Progenitor cell of endocrine pancreas (in vitro differentiated cells): ENCODE results near the gene WNK2. TPM values are rescaled to one million over a fixed set of nuclear protein-coding genes. Genes with fewer than 3 reads are reported as not detected.

Experiments
- DNase-seq: peaks from one replicate; pipeline ENCODE4 v3.0.0; 2021; ENCODE audit warnings: low spot score; ENCODE audit not compliant: unreplicated experiment
- H3K27ac Mint-ChIP-seq: 2 replicates; pipeline ENCODE4 v1.8.0; 2021; ENCODE audit warnings: mild to moderate bottlenecking, moderate library complexity, mixed read lengths
- H3K27me3 Mint-ChIP-seq: 2 replicates; pipeline ENCODE4 v1.8.0; 2021; ENCODE audit warnings: mixed read lengths
- H3K36me3 Mint-ChIP-seq: 2 replicates; pipeline ENCODE4 v1.8.0; 2022; ENCODE audit warnings: mixed read lengths; ENCODE audit not compliant: insufficient read depth
- H3K4me1 Mint-ChIP-seq: 2 replicates; pipeline ENCODE4 v1.8.0; 2021; ENCODE audit warnings: low read depth, mixed read lengths
- H3K4me3 Mint-ChIP-seq: 2 replicates; pipeline ENCODE4 v1.8.0; 2021; ENCODE audit warnings: low read depth, mild to moderate bottlenecking, moderate library complexity, mixed read lengths
- H3K9me3 Mint-ChIP-seq: 2 replicates; pipeline ENCODE4 v1.8.0; 2021; ENCODE audit warnings: low read depth, mixed read lengths
- total RNA-seq: library from RNA; stranded (reverse); gene quantifications from 2 replicates; pipeline ENCODE4 v1.2.1, GENCODE V29; 2021
- TF ChIP-seq, protein P1 (sequence below): fragments of 200-600 bp; sonication (generic); IDR thresholded peaks from one replicate; pipeline ENCODE4 v1.5.0; 2021; ENCODE audit warnings: antibody characterized with exemption, mild to moderate bottlenecking; ENCODE audit not compliant: unreplicated experiment

The WNK2 gene
- total RNA-seq, 1 donor from 2014 or later: 345 TPM

DNA sequence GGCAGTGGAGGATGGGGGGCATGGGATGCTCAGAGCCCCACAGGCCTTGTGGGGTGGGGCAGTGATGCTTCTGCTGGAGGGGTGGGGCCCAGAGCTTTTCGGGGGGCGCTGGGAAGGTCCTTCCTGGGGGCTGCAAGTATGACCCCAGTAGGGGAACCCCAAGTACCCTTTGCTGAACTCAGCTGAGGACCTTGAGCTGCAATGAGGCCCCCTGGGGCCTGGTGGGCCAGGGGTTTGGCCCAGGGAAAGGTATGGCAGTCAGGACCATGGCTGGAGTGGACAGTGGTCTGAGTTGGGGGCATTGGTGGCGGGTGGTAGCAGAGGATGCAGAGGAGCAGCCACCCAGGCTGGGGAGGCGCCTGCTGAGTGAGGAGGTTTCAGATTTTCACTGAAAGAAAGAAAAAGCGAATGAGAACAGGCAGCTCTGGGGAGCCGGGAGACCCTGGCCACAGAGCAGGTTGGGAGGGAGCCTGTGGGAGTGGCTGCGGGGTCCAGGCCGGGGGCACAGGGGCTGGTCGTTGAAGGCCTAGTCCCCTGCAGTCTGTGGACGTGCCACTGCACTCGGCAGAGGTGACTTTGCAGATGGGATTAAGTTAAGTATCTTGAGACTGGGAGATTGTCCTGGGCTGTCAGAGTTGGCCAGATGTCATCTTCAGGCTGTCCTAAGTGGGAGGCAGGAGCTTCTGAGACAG is 19.2 kb downstream of the WNK2 start:
- Mint-ChIP-seq H3K27ac (peak overlapping the region; percentile 75), H3K4me1 (peaks cover 71% of the 10 kb centered on the region), H3K9me3 (no peaks in the 10 kb centered on the region), H3K36me3 (no peaks in the 10 kb centered on the region), H3K27me3 (no peaks in the 10 kb centered on the region), H3K4me3 (peak overlapping the region; percentile 60)
- TF ChIP-seq, protein P1, sequence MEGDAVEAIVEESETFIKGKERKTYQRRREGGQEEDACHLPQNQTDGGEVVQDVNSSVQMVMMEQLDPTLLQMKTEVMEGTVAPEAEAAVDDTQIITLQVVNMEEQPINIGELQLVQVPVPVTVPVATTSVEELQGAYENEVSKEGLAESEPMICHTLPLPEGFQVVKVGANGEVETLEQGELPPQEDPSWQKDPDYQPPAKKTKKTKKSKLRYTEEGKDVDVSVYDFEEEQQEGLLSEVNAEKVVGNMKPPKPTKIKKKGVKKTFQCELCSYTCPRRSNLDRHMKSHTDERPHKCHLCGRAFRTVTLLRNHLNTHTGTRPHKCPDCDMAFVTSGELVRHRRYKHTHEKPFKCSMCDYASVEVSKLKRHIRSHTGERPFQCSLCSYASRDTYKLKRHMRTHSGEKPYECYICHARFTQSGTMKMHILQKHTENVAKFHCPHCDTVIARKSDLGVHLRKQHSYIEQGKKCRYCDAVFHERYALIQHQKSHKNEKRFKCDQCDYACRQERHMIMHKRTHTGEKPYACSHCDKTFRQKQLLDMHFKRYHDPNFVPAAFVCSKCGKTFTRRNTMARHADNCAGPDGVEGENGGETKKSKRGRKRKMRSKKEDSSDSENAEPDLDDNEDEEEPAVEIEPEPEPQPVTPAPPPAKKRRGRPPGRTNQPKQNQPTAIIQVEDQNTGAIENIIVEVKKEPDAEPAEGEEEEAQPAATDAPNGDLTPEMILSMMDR: no peak
- no peak for DNase-seq

DNA sequence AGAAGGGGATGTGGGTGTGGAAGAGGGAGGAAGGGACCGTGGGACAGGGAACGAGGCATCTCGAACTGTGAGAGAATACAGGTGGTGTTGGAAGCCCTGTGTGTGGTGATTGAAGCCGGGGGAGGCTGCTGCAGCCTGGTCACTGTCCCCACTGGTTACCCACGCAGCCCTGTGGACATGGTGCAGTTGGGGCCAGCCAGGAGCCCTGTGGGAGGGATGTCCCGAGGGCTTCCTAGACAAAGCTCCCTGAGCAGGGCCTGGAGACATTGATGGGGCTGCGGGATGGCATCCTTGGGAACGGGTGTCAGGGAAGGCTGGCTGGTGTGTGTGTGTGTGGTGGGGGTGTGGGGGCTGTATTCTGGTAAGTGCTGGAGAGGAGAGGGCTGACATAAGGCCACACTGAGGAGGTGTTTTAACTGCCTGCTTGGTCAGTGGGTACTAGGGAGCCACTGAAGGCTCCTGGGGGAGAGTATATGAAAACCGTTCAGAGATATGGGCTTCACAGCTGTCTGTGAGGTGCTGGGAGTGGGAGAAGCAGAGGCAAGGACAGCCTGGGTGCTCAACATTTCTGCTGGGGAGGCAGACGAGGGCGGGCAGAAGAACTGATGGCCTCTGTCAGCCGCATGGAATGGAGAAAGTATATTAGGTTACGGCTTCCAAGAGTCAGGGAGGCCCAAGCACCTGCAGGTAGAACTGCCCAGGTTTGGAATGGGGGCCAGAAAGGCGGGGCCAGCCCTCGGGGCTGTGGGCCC is 20.0 kb downstream of the WNK2 start:
- Mint-ChIP-seq H3K27me3 (no peaks in the 10 kb centered on the region), H3K4me3 (peak overlapping the region; percentile 60), H3K9me3 (no peaks in the 10 kb centered on the region), H3K36me3 (no peaks in the 10 kb centered on the region), H3K4me1 (peaks cover 77% of the 10 kb centered on the region), H3K27ac (no peak overlapping the region)
- TF ChIP-seq, protein P1: no peak
- DNase-seq: no peak

DNA sequence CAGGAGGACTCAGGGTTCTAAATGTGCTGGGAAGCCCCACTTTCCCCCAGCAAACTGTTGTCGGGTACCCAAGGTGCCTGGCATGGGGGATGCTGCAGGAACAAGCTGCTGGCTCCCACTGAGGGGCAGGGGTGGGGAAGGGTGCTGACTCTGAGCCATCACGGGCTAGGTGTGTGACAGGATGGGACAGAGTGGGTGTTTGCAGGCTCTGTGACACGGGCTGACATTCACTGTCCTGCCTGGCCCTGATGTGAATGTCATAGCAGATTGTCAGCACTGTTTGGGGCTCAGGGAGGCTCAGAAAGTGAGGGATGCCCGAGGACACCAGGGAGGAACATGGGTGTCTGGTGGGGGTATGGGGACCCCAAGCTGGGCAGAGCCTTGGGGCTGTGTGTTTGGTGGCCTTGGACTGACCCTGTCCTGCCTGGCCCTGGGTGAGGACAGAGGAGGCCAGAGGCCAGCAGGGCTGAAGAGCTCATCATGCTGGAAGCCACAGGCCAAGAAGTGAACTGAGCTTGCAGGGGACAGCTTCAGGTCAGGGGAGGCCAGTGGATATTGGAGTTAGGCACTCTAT is 20.6 kb downstream of the WNK2 start:
- no peak for DNase-seq
- peaks cover 78% of the 10 kb centered on the region for H3K4me1 Mint-ChIP-seq
- TF ChIP-seq, protein P1: no peak
- H3K9me3 Mint-ChIP-seq: no peaks in the 10 kb centered on the region
- H3K36me3 Mint-ChIP-seq: peaks cover 1% of the 10 kb centered on the region
- peak overlapping the region; percentile 83 for H3K27ac Mint-ChIP-seq
- H3K4me3 Mint-ChIP-seq: peak overlapping the region; percentile 40
- no peaks in the 10 kb centered on the region for H3K27me3 Mint-ChIP-seq

DNA sequence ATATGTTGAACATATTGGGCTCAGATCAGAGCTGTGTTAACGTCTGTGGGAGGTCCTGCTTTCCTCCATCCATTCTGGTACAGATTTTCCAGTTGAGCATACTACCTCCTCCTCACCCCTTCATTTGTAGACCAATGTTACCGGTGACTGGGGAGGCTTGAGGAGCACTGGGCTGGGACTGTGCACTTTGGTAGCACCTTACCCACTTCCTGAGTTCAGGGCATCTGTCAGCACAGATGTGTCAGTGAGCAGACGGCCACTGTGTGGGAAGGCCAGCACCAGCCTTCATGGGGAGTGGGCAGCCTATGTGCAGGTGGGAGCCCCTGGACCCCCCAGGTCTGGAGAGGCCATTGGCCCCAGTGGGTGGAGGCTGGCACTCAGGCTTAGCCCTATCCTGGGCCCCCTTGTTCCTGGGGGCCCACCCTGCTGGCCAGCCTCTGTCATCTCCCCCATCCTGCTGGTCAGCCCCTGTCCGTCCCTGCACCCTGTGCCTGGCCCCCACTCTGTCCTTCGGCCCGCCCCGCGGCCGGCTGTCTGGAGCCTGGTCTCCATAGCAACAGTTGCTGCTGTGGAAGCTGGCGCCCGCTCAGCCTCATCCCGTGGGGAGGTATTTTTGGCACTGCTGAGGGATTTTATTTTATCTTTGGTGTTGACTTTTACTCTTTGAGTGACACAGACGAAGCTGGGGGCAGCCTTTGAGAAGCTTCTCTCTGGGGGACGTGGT is 21.3 kb downstream of the WNK2 start:
- Mint-ChIP-seq H3K4me3 (peak overlapping the region; percentile 46), H3K27me3 (no peaks in the 10 kb centered on the region), H3K36me3 (peaks cover 1% of the 10 kb centered on the region), H3K9me3 (no peaks in the 10 kb centered on the region), H3K27ac (peak overlapping the region; percentile 83), H3K4me1 (peaks cover 79% of the 10 kb centered on the region)
- DNase-seq: no peak
- TF ChIP-seq, protein P1: no peak
